ENCODE data around the gene HNRNPA3. TPM values are rescaled to one million over a fixed set of nuclear protein-coding genes. Genes with fewer than 3 reads are reported as not detected.

HNRNPA3 gene
- total RNA-seq, 1 donor from 2014 or later: 47.5 TPM

DNA sequence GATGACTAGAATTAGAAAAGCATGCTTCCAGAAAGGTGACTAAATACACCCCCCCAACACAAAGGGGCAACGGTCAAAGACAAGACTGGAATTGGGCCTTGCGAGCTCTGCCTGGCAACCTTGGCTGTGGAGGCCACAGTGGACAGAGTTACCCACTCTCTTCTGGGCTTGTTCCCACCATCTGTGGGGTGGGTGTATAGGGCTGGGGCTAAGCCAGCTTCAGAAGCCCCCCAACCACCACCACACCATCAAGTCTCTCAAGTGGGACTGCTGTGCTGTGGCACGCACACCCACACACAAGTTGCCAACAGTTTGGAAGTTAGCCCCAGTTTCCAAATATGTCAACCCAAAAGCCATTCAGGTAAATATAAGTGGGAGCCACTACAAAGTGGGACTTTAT is 44.1 kb downstream of the HNRNPA3 start:
- Histone ChIP-seq H3K36me3 (ENCODE audit: control insufficient read depth, insufficient read depth, low read length) (no peaks in the 10 kb centered on the region), H3K27me3 (ENCODE audit: control insufficient read depth, insufficient read depth, low read length) (no peaks in the 10 kb centered on the region), H3K4me3 (ENCODE audit: low read depth, low read length) (no peak overlapping the region)
- TF ChIP-seq, protein P1, sequence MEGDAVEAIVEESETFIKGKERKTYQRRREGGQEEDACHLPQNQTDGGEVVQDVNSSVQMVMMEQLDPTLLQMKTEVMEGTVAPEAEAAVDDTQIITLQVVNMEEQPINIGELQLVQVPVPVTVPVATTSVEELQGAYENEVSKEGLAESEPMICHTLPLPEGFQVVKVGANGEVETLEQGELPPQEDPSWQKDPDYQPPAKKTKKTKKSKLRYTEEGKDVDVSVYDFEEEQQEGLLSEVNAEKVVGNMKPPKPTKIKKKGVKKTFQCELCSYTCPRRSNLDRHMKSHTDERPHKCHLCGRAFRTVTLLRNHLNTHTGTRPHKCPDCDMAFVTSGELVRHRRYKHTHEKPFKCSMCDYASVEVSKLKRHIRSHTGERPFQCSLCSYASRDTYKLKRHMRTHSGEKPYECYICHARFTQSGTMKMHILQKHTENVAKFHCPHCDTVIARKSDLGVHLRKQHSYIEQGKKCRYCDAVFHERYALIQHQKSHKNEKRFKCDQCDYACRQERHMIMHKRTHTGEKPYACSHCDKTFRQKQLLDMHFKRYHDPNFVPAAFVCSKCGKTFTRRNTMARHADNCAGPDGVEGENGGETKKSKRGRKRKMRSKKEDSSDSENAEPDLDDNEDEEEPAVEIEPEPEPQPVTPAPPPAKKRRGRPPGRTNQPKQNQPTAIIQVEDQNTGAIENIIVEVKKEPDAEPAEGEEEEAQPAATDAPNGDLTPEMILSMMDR (IDR thresholded peaks at IDR 0.05; ENCODE audit: insufficient read depth, low read length, poor library complexity, severe bottlenecking): no peak
- no peak for DNase-seq (ENCODE audit: low read depth)

DNA sequence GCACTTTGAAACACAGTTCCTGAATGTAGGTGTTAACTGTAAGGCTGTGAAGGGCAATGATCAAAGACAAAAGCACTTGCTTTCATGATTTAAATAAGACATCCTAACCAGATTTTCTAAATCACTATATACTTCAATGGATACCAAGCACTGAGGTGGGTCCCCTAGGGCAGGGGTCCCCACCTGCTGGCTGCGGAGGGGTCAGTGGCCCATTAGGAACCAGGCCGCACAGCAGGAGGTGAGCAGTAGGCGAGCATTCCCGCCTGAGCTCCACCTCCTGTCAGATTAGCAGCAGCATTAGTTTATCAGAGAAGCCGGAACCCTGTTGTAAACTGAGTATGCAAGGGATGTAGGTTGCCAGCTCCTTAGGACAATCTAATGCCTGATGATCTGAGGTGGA is 44.9 kb downstream of the HNRNPA3 start:
- no peaks in the 10 kb centered on the region for H3K27me3 ChIP-seq (ENCODE audit: control insufficient read depth, insufficient read depth, low read length)
- no peak overlapping the region for H3K4me3 ChIP-seq (ENCODE audit: low read depth, low read length)
- DNase-seq (ENCODE audit: low read depth): no peak
- TF ChIP-seq, protein P1 (IDR thresholded peaks at IDR 0.05; ENCODE audit: insufficient read depth, low read length, poor library complexity, severe bottlenecking): no peak
- no peaks in the 10 kb centered on the region for H3K36me3 ChIP-seq (ENCODE audit: control insufficient read depth, insufficient read depth, low read length)

DNA sequence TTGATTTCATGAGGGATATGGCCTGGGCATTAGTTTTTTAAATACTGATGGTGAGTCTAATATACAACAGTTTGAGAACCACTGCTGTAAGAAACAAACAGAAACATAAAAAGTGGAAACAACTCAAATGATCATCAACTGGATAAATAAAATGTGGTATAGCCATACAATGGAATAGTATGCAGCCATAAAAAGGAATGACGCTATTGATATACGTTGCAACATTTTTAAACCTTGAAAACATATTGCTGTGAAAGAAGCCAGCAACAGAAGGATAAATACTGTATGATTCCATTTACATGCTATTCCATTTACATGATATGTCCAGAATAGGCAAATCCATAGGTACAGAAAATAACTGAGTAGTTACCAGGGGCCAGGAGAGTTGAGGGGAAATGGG is 45.5 kb downstream of the HNRNPA3 start:
- no peaks in the 10 kb centered on the region for H3K36me3 ChIP-seq (ENCODE audit: control insufficient read depth, insufficient read depth, low read length)
- TF ChIP-seq, protein P1 (IDR thresholded peaks at IDR 0.05; ENCODE audit: insufficient read depth, low read length, poor library complexity, severe bottlenecking): no peak
- H3K4me3 ChIP-seq (ENCODE audit: low read depth, low read length): no peak overlapping the region
- H3K27me3 ChIP-seq (ENCODE audit: control insufficient read depth, insufficient read depth, low read length): no peaks in the 10 kb centered on the region
- DNase-seq (ENCODE audit: low read depth): no peak

DNA sequence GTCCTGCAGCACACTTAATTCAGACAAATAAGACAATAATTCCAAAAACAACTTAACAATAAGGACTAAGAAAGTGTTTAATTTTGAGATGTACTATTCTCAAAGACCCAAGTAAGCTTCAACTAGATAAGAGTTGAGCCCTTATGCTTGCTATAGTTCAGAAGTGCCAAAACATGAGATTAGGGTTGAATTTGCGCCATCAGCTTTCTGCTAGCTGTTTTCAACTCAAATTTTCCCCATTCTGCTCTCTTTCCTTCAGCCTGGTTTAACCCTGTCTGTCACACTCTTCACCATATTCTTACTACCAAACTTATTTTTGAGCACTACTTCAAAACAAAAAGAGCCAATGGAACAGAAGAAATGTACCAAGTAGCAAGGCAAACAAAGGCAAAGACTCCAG is 47.8 kb downstream of the HNRNPA3 start:
- DNase-seq (ENCODE audit: low read depth): no peak
- Histone ChIP-seq H3K4me3 (ENCODE audit: low read depth, low read length) (no peak overlapping the region), H3K27me3 (ENCODE audit: control insufficient read depth, insufficient read depth, low read length) (no peaks in the 10 kb centered on the region), H3K36me3 (ENCODE audit: control insufficient read depth, insufficient read depth, low read length) (no peaks in the 10 kb centered on the region)
- TF ChIP-seq, protein P1 (IDR thresholded peaks at IDR 0.05; ENCODE audit: insufficient read depth, low read length, poor library complexity, severe bottlenecking): no peak

DNA sequence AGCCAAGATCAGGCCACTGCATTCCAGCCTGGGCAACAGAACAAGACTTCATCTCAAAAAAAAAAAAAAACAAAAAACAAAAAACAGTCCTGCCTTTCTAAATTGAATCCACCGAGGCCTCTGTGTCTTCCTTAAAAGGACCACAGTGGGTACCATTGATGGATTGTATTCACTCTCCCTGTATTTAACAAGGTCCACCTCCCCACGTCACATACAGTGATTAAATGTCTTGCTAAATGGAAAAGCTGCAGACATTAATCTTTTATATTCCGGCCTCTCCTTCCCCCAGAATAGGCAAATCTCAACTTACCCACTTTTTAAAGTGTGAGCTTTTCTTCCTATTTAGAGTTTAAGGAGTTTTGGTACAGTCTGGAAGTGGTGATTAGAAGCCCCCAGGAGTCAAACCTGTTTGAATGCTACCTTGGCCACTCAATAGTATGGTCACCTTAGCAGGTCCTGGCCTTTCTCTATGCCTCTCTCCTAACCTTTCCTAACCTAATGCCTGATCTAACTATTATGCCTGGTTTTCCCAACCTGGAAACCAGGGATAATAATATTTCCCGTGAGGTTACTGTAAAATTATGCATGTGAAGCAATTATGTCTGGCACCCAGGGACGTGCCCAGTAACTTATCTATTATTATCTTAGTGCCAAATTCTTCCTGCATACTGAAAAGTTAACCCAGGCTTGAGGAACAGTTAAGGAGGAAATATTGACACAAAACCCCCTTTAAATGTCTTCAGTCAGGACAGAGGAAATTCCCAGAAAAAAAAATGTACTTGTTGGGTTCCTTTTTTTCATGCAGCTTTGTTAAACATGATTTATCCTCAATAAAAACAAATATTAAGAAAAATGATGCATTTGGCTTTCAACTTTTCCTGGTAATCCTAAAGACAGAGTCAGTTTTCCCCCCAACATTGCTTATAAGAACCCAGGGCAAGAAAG is 48.8 kb downstream of the HNRNPA3 start:
- TF ChIP-seq, protein P1 (IDR thresholded peaks at IDR 0.05; ENCODE audit: insufficient read depth, low read length, poor library complexity, severe bottlenecking): no peak
- no peaks in the 10 kb centered on the region for H3K27me3 ChIP-seq (ENCODE audit: control insufficient read depth, insufficient read depth, low read length)
- no peak for DNase-seq (ENCODE audit: low read depth)
- peak overlapping the region; percentile 85 for H3K4me3 ChIP-seq (ENCODE audit: low read depth, low read length)
- no peaks in the 10 kb centered on the region for H3K36me3 ChIP-seq (ENCODE audit: control insufficient read depth, insufficient read depth, low read length)

All from kidney epithelial cell (primary cell).